GM21786 (cell line): ENCODE measurements around the gene TMEM8B.
"Not testable (repeated sequence)": the region's sequence is repeated elsewhere in the genome, so short reads cannot be mapped to it uniquely, and the experiment has no call there.

ENCODE experiments used
- ATAC-seq: cut with Tn5 transposase; IDR thresholded peaks from one replicate; pipeline ENCODE4 v1.9.1; 2021; ENCODE audit not compliant: unreplicated experiment

Gene TMEM8B

GRCh38 chr9:35862328-35862727 is 33.3 kb downstream of the TMEM8B start:
- ATAC-seq: no peak

GRCh38 chr9:35863583-35863982 is 34.6 kb downstream of the TMEM8B start:
- no peak for ATAC-seq

- no peak for ATAC-seq
Measured at GRCh38 chr9:35864695-35865255, 35.7 kb downstream of the TMEM8B start.

GRCh38 chr9:35867538-35867937 is 38.5 kb downstream of the TMEM8B start:
- ATAC-seq: no peak

GRCh38 chr9:35868933-35869332 is 39.9 kb downstream of the TMEM8B start:
- no peak for ATAC-seq

- ATAC-seq: no peak
Measured at GRCh38 chr9:35869621-35870216, 40.7 kb downstream of the TMEM8B start.

GRCh38 chr9:35870351-35870923 is 41.4 kb downstream of the TMEM8B start, which contains the start of gene OR13J1:
TSS of gene OR13J1 (minus strand) at chr9:35870401. CDS start at chr9:35870401, 0 bp downstream.
- no peak for ATAC-seq

GRCh38 chr9:35871545-35871944 is 42.5 kb downstream of the TMEM8B start:
- no peak for ATAC-seq

GRCh38 chr9:35872505-35872904 is 43.5 kb downstream of the TMEM8B start:
- ATAC-seq: no peak

GRCh38 chr9:35882263-35882848 is 53.3 kb downstream of the TMEM8B start:
- ATAC-seq: no peak

GRCh38 chr9:35882996-35883395 is 54.0 kb downstream of the TMEM8B start:
- ATAC-seq: no peak

GRCh38 chr9:35884908-35885307 is 55.9 kb downstream of the TMEM8B start:
- not testable (repeated sequence) for ATAC-seq

- no peak for ATAC-seq
Measured at GRCh38 chr9:35891646-35892045, 62.6 kb downstream of the TMEM8B start.

- no peak for ATAC-seq
Measured at GRCh38 chr9:35892051-35892450, 63.0 kb downstream of the TMEM8B start.

GRCh38 chr9:35896570-35896969 is 67.5 kb downstream of the TMEM8B start:
- ATAC-seq: no peak

- not testable (repeated sequence) for ATAC-seq
Measured at GRCh38 chr9:35897376-35898099, 68.5 kb downstream of the TMEM8B start.

- ATAC-seq: no peak
Measured at GRCh38 chr9:35898337-35898736, 69.3 kb downstream of the TMEM8B start.

GRCh38 chr9:35899021-35899420 is 70.0 kb downstream of the TMEM8B start:
- ATAC-seq: no peak

GRCh38 chr9:35903049-35903448 is 74.0 kb downstream of the TMEM8B start:
- ATAC-seq: no peak

- ATAC-seq: no peak
Measured at GRCh38 chr9:35904338-35904737, 75.3 kb downstream of the TMEM8B start.

- ATAC-seq: no peak
Measured at GRCh38 chr9:35905051-35905781, 76.2 kb downstream of the TMEM8B start.
